NCI-H82 treated with DMSO at 0.1 percent for 48 hours (cell line): ENCODE measurements around the gene VWA8.
"Not testable (repeated sequence)": the region's sequence is repeated elsewhere in the genome, so short reads cannot be mapped to it uniquely, and the experiment has no call there.

Source experiments
- DNase-seq: peaks from one replicate; lab custom pipeline; 2025; ENCODE audit not compliant: unreplicated experiment; lab: John Stamatoyannopoulos, UW

Gene VWA8

GRCh38 chr13:41969072-41969471, 8.2 kb upstream of the VWA8 start:
- no peak for DNase-seq

DNA sequence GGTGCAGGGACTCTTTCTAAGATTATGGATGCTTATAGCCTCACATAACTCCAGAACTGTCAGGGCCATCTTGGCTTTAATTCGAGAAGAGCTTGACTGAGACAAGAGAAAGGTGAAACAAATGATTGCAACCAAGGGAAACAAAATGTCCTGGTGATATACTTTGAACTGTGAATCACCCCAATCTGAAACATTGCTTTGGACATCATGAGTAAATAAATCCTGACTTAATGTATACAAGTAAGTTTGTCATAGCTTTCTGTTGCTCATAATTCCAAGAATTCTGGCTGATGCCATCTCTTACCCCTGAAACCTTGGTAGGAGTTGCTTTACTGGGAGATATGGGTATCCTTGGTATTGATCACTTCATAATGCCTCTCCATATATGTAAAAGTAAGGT, 5.8 kb upstream of the VWA8 start:
- DNase-seq, result no peak

- no peak for DNase-seq
Observed at GRCh38 chr13:41962994-41963393, 2.1 kb upstream of the VWA8 start.

DNA sequence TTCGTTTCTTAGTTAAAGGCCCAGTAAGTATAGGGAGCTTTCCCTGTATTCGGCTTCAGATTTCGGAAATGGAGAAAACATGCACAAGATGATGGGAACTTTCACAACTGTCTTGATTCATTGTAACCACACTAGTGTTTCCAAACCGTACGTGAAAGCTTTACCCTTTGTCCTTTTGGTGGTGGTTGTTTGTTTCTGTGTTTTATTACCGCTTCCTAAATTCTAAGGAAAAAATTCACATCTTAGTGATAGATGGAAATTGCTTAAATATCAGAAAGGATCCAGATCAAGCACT, 504 bp upstream of the VWA8 start:
- no peak for DNase-seq

DNA sequence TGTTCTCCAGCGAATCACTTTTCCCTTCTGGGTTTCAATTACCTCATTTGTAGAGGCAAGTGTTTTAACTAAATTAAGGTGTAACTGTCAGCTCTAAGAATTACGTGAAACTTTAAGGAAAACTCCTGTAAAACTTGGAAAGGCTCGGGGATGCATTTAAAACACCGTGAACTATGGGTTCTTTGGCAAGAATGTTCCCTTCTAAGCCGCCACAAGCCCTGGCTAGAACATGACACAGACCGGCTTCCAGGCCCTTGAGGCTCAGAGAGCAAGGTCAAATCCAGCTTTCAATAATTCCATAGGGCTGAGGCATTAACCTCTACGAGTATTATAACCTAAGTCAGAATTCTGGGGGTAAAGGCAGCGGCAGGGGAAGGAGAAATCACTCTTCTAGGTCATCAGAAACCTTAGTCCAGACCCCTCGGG, 685 bp downstream of the VWA8 start:
- no peak for DNase-seq

- DNase-seq, result no peak
Observed at GRCh38 chr13:41956272-41956671, 4.6 kb downstream of the VWA8 start.

DNA sequence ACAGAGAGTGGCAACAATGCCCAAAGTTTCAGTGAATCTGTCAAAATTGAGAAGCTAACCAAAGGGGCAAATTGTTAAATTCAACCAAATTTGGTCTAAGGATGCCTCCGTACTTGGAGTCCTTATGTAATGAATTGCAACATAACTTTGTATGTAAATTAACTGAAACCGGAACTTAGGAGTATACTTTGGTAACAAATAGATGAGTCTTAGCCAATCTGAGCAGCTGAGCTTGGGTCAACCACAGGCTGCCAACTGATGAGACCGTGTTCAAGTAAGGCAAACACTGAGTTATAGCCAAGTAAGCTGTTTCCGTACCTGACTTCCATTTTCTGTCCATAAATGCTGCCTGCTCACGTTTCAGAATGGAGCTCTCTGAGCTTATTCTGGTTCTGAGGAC, 5.3 kb downstream of the VWA8 start:
- no peak for DNase-seq

DNA sequence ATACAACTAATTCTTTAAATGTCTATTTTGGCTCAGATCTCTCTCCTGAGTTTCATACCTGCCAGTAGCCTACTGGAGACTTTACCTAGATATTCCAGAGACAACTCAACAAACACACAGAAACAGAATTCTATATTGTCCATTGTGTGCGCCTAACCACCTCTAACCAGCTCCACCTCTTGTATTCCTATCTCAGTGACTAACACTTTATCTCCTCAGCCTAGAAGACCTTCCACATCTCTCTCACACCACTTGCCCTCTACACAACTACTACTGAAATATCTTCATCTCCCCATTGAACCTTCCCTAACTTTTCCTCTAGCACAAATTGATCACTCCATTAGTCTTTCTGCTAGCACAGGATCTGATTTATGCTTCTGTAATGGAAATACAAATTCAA, 6.7 kb downstream of the VWA8 start:
- DNase-seq, result no peak

GRCh38 chr13:41952749-41953148, 8.2 kb downstream of the VWA8 start:
- DNase-seq, result no peak

GRCh38 chr13:41949104-41949503, 11.8 kb downstream of the VWA8 start:
- DNase-seq, result not testable (repeated sequence)

DNA sequence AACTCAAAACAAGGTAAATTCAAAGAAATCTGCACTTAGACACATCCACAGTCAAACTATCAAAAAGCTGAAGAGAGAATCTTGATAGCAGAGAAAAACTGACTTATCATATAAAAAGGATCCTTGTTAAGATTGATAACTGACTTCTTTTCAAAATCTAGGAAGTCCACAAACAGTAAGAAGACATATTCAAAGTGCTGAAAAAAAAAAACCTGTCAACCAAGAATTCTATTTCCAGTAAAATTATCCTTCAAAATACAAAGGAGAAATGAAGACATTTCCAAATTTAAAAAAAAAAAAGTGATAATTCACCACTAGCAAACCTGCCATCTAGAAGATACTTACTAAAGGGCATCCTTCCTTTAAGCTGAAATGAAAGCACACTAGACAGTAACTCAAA, 15.0 kb downstream of the VWA8 start:
- no peak for DNase-seq

DNA sequence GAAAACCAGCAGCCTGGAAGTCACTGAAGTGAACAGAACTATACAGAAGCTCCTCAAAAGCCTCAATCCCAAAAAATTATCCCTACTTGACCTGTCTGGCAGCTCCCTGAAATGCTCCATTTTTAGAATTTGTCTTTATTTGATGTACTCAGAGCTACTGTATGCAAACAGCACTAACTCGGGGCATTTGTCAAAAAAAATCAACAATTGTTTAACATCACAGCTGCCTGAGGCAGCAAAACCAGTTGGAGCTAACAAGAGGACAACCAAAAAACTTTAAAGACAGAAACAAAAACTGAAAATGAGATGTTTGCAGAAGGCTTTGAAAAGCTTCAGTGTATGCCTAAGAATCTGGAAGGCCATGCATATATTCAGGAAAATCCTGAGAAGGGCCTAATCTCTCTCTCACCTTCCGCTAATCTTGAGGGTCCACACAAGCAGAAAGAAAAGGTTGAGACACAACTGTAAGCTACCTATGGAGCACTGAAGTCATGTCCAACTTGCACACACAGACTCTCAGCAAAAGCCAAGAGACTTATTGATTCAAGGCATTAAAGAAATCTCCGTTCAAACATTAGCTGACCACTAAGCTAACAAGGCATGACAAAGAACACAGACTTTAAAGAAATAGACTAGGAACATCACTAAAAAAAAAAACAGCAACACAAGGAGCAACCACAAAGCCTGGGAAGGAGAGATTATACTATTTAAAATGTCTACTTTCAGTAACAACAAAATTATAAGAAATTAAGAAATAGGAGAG, 16.1 kb downstream of the VWA8 start:
- DNase-seq, result no peak

GRCh38 chr13:41944229-41944628, 16.7 kb downstream of the VWA8 start:
- DNase-seq, result no peak

GRCh38 chr13:41942462-41943094, 18.3 kb downstream of the VWA8 start:
- no peak for DNase-seq

GRCh38 chr13:41941174-41941573, 19.7 kb downstream of the VWA8 start:
- DNase-seq, result no peak

DNA sequence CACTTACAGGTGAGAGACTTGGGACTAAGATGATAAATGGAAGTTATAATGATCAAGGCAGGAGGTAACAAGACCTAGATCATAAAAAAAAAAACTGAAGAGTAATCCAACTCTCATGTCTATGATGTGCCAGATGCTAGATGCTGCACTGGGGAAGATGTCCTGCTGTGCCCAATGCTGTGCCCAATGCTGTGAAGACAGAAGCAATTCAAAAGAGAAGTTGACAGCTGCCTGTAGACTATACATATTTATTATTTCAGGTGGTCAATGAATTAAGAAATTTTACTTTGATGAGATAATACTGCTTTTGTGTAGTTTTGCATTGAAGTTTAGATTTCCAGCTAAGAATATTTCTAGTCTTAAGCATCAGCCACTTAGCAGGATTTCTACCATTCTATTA, 21.5 kb downstream of the VWA8 start:
- no peak for DNase-seq

DNA sequence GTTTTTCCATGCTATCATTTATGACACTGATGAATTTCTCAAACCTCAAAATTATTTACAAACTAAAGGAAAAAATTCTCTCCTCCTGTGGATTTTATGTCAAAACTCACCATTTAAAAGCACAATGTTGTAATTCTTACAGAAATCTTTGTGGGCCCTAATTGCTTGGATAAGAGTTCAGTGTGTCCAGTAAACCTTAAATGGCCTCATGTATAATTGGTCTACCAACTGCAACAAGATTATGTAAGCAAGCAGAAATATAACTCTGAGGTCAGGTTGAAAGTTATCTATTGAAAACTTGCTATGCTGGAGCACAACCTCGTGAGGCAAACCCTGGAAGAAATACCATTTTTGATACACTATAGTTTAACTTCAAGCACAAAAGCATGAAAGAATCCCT, 22.0 kb downstream of the VWA8 start:
- no peak for DNase-seq

DNA sequence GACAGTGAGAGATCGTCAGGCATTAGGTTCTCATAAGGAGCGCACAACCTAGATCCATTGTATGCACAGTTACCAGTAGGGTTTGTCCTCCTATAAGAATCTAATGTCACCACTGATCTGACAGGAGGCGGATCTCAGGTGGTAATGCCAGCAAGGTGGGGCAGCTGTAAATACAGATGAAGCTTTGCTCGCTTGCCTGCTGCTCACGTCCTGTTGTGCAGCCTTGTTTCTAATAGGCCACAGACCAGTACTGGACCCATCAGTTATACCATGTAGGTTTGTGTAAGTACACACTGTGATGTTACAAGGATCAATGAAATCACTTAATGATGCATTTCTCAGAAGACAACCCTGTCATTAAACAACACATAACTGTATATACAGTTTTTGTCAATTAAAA, 23.5 kb downstream of the VWA8 start:
- no peak for DNase-seq

DNA sequence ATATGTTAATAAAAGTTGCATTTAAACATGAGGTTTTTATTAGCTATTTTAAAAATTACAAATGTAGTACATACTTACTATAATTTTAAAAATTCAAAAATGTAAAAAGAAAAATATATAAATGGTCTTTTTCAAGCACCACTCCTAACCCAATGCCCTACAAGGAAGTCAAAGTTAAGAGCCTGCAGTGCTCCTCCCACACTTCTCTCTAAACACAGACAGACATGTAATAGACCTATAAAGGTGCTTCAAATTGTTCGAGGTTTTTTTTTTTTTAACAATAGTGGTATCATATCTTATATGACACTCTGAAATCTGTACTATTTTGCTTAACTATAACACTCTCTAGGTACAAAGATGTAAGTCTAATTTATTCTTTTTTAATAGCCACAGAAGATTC, 25.4 kb downstream of the VWA8 start:
- DNase-seq, result no peak

DNA sequence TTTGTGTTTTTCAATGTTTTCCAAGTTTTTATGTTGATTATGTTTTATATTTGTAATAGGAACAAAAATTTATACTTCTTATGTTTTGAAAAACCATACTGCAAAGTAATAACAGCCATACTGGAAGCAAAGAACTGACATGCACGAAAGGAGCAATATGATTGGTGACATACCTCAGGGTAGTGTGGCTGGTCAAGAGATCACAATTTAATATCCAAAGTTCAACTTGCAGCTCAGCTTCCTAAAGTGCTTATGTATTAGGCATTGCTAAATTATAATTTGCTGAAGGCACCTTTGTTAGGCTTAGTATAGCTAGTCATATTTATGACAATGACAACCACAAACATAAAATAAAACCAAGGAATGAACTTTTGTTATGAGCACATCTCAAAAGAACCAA, 25.9 kb downstream of the VWA8 start:
- DNase-seq, result no peak

DNA sequence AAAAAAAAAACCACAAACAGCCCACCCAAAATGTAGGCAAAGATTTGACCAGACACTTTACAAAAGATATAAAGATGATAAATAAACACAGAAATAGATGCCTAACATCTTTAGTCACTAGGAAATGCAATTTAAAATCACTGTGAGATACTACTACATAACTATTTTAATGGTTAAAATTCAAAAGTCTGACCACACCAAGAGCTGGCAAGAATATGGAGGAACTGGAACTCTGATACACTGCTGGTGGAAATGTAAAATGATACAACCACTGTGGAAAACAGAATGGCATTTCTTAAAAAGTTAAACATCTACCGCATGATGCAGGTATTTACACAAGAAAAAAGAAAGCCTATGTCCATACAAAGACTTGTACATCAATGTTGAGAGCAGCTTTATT, 26.8 kb downstream of the VWA8 start:
- DNase-seq, result no peak

GRCh38 chr13:41931337-41931736, 29.6 kb downstream of the VWA8 start:
- no peak for DNase-seq

- no peak for DNase-seq
Observed at GRCh38 chr13:41930154-41930553, 30.8 kb downstream of the VWA8 start.
